Liver (tissue), 9 donors: ENCODE data around the gene PPFIBP1. TPM values are rescaled to one million over a fixed set of nuclear protein-coding genes. Genes with fewer than 3 reads are reported as not detected.
"Not testable (repeated sequence)": the region's sequence is repeated elsewhere in the genome, so short reads cannot be mapped to it uniquely, and the experiment has no call there.

Source experiments
- DNase-seq: peaks from one replicate; pipeline ENCODE4 v3.0.0-alpha.2; 2017; ENCODE audit warnings: low spot score
- H3K27ac ChIP-seq, 2 donors: one replicate each; pipeline ENCODE4 v1.7.0; 2013; ENCODE audit warnings: inconsistent platforms in 2 of 2, low read length in 2 of 2, control low read depth in 1 of 2, low read depth in 1 of 2, mild to moderate bottlenecking in 1 of 2
- H3K27me3 ChIP-seq, 4 donors: one replicate each; pipeline versions ENCODE4 v1.6.1 to v1.7.0; 2013; ENCODE audit warnings: low read length in 3 of 4, inconsistent platforms in 1 of 4, mild to moderate bottlenecking in 1 of 4, moderate library complexity in 1 of 4; ENCODE audit not compliant: control insufficient read depth in 4 of 4, insufficient read depth in 4 of 4
- H3K36me3 ChIP-seq, 4 donors: one replicate each; pipeline versions ENCODE4 v1.6.1 to v1.7.0; 2013; ENCODE audit warnings: low read length in 3 of 4, mild to moderate bottlenecking in 3 of 4, low read depth in 1 of 4, moderate library complexity in 1 of 4; ENCODE audit not compliant: control insufficient read depth in 4 of 4, insufficient read depth in 3 of 4
- H3K4me1 ChIP-seq, 4 donors: one replicate each; pipeline versions ENCODE4 v1.6.1 to v1.7.0; 2013; ENCODE audit warnings: low read length in 3 of 4, mild to moderate bottlenecking in 3 of 4, moderate library complexity in 1 of 4; ENCODE audit not compliant: control insufficient read depth in 4 of 4, insufficient read depth in 4 of 4
- H3K4me3 ChIP-seq, 3 donors: one replicate each; pipeline versions ENCODE4 v1.6.1 to v1.7.0; 2013; ENCODE audit warnings: low read length in 3 of 3, control low read depth in 1 of 3, low read depth in 1 of 3, mild to moderate bottlenecking in 1 of 3
- H3K9ac ChIP-seq, 2 donors: one replicate each; pipeline ENCODE4 v1.7.0; 2013; ENCODE audit warnings: low read length in 2 of 2, mild to moderate bottlenecking in 2 of 2, moderate library complexity in 2 of 2, control low read depth in 1 of 2, low read depth in 1 of 2
- H3K9me3 ChIP-seq, 4 donors: one replicate each; pipeline versions ENCODE4 v1.6.1 to v1.7.0; 2013; ENCODE audit warnings: low read length in 3 of 4; ENCODE audit not compliant: control insufficient read depth in 4 of 4
- ATF3 ChIP-seq: IDR thresholded peaks from 2 replicates; pipeline ENCODE4 v1.6.1; 2016; ENCODE audit warnings: antibody characterized with exemption
- EGR1 ChIP-seq, 2 donors: IDR thresholded peaks; 2 replicates each; pipeline ENCODE4 v1.6.1; 2016 to 2018; ENCODE audit warnings: antibody characterized with exemption in 2 of 2, low read depth in 2 of 2
- FOXA1 ChIP-seq: IDR thresholded peaks from 2 replicates; pipeline ENCODE4 v1.6.1; 2016; ENCODE audit warnings: antibody characterized with exemption
- GABPA ChIP-seq, 2 donors: IDR thresholded peaks in 1 of 2; conservative IDR thresholded peaks in 1 of 2; 2 replicates each; pipeline ENCODE4 v1.6.1; 2016; ENCODE audit warnings: antibody characterized with exemption in 2 of 2, mild to moderate bottlenecking in 1 of 2, moderate library complexity in 1 of 2
- HNF4G ChIP-seq: IDR thresholded peaks from 2 replicates; pipeline ENCODE4 v1.6.1; 2016; ENCODE audit warnings: antibody characterized with exemption
- JUND ChIP-seq, 2 donors: IDR thresholded peaks; 2 replicates each; pipeline ENCODE4 v1.6.1; 2016; ENCODE audit warnings: antibody characterized with exemption in 2 of 2
- MAX ChIP-seq: IDR thresholded peaks from 2 replicates; pipeline ENCODE4 v1.6.1; 2016; ENCODE audit warnings: antibody characterized with exemption
- NR2F2 ChIP-seq: IDR thresholded peaks from 2 replicates; pipeline ENCODE4 v1.6.1; 2016; ENCODE audit warnings: antibody characterized with exemption
- RAD21 ChIP-seq, 2 donors: IDR thresholded peaks; 2 replicates each; pipeline ENCODE4 v1.6.1; 2016; ENCODE audit warnings: antibody characterized with exemption in 2 of 2, mild to moderate bottlenecking in 2 of 2
- RXRA ChIP-seq, 2 donors: IDR thresholded peaks; 2 replicates each; pipeline ENCODE4 v1.6.1; 2017 to 2018; ENCODE audit warnings: antibody characterized with exemption in 2 of 2, mild to moderate bottlenecking in 1 of 2
- SP1 ChIP-seq: IDR thresholded peaks from 2 replicates; pipeline ENCODE4 v1.6.1; 2018; ENCODE audit warnings: antibody characterized with exemption, mild to moderate bottlenecking
- TAF1 ChIP-seq: conservative IDR thresholded peaks from 2 replicates; pipeline ENCODE4 v1.6.1; 2016; ENCODE audit warnings: antibody characterized with exemption, mild to moderate bottlenecking
- ZBTB33 ChIP-seq: IDR thresholded peaks from 2 replicates; pipeline ENCODE4 v1.6.1; 2016; ENCODE audit warnings: antibody characterized with exemption
- WGBS: extraction: QIAGEN DNeasy Blood & Tissue Kit; methylation state at CpG from one replicate; pipeline ENCODE4 v1.1.7; 2013; 5-methylcytosine and 5-hydroxymethylcytosine counted together
- polyA plus RNA-seq, 2 donors: library from polyadenylated mRNA; stranded (reverse) in 1 of 2; unstranded in 1 of 2; fragments of 200-250 nt in 1 of 2; fragments of >200 nt in 1 of 2; fragmentation: Nextera tagmentation in 1 of 2; extraction: Ambion mirVana in 1 of 2; gene quantifications; one replicate each; pipeline versions ENCODE4 v1.2.1 to v1.2.3, GENCODE V29; 2013 to 2015
- total RNA-seq, 2 donors: library from RNA; depleted of rRNA; stranded (reverse); fragments of >200 nt; gene quantifications; one replicate each; pipeline ENCODE4 v1.2.3, GENCODE V29; 2014
- donor health status: healthy.
- donor health status: healthy.
- donor health status: healthy.
- donor health status: healthy.
- donor health status: healthy.

Gene PPFIBP1
- total and polyA plus RNA-seq, 4 donors, result 10.5 to 65.8 (median 17.4) TPM

- Histone ChIP-seq H3K9ac (no peak overlapping the region), H3K9me3 (no peaks in the 10 kb centered on the region), H3K27ac (no peak overlapping the region), H3K36me3 (no peaks in the 10 kb centered on the region), H3K4me3 (no peak overlapping the region), H3K4me1 (peaks cover 2 to 27% (median 16%) of the 10 kb centered on the region in 4 donors), H3K27me3 (no peaks in the 10 kb centered on the region)
- 87% methylated on average over 8 of the region's 8 CpGs for WGBS
- TF ChIP-seq ATF3, result no peak
- TF ChIP-seq HNF4G, result no peak
- TF ChIP-seq EGR1 (IDR thresholded peaks at IDR 0.05; ENCODE audit: low read depth in 2 of 2), result no peak
- no peak for TF ChIP-seq RAD21 (IDR thresholded peaks at IDR 0.05)
- TF ChIP-seq NR2F2, result no peak
- TF ChIP-seq ZBTB33, result no peak
- DNase-seq, result no peak
Measured at GRCh38 chr12:27541031-27541719, 17.2 kb downstream of the PPFIBP1 start.

GRCh38 chr12:27542628-27543027, 18.6 kb downstream of the PPFIBP1 start:
- Histone ChIP-seq H3K27ac (peak overlapping the region in 1 of 2 donors; percentile 11), H3K4me1 (peaks cover 11 to 36% (median 29%) of the 10 kb centered on the region in 4 donors)

GRCh38 chr12:27544858-27545257, 20.9 kb downstream of the PPFIBP1 start:
- H3K4me3 ChIP-seq, H3K27ac ChIP-seq, H3K9me3 ChIP-seq, H3K27me3 ChIP-seq, H3K36me3 ChIP-seq, H3K9ac ChIP-seq, DNase-seq: not testable (repeated sequence)
- peaks cover 20 to 46% (median 42%) of the 10 kb centered on the region in 4 donors for H3K4me1 ChIP-seq
- 93% methylated on average over 1 of the region's 1 CpG for WGBS

More at GRCh38 chr12:27542628-27543027, 18.6 kb downstream of the PPFIBP1 start:
- no peaks in the 10 kb centered on the region for H3K36me3 ChIP-seq
- 58% methylated on average over 5 of the region's 5 CpGs for WGBS
- DNase-seq, result no peak
- no peak overlapping the region for H3K9ac ChIP-seq
- no peak overlapping the region for H3K4me3 ChIP-seq
- no peak for TF ChIP-seq TAF1
- TF ChIP-seq JUND (IDR thresholded peaks at IDR 0.05), result no peak
- peak in 1 of 2 donors; percentile 38 for TF ChIP-seq RXRA (IDR thresholded peaks at IDR 0.05)
- no peak for TF ChIP-seq MAX
- no peak for TF ChIP-seq NR2F2
- TF ChIP-seq GABPA (IDR thresholded peaks at IDR 0.05 in 1 of 2, conservative IDR thresholded peaks at IDR 0.05 in 1 of 2), result no peak
- no peaks in the 10 kb centered on the region for H3K9me3 ChIP-seq
- no peaks in the 10 kb centered on the region for H3K27me3 ChIP-seq

GRCh38 chr12:27545665-27546064, 21.7 kb downstream of the PPFIBP1 start:
- TF ChIP-seq SP1 (no peak), ATF3 (no peak), EGR1 (IDR thresholded peaks at IDR 0.05; ENCODE audit: low read depth in 2 of 2) (no peak), ZBTB33 (no peak), MAX (no peak), FOXA1 (no peak)
- Histone ChIP-seq H3K4me3 (no peak overlapping the region), H3K27me3 (no peaks in the 10 kb centered on the region), H3K36me3 (no peaks in the 10 kb centered on the region), H3K9ac (no peak overlapping the region), H3K4me1 (peaks cover 23 to 54% (median 50%) of the 10 kb centered on the region in 4 donors), H3K9me3 (no peaks in the 10 kb centered on the region), H3K27ac (peak overlapping the region; percentile 8 to 26)
- 72% methylated on average over 9 of the region's 9 CpGs for WGBS
- no peak for DNase-seq
